Hindlimb muscle (tissue), 1 donor: Measurements from ENCODE around the gene EEPD1. TPM values are rescaled to one million over a fixed set of nuclear protein-coding genes. Genes with fewer than 3 reads are reported as not detected.

Experiments
- DNase-seq: peaks from one replicate; pipeline ENCODE4 v3.0.0-alpha.2; 2013
- polyA plus RNA-seq: library from polyadenylated mRNA; unstranded; fragments of 120-200 nt; gene quantifications from one replicate; pipeline ENCODE4 v1.2.1, GENCODE V29; 2013; ENCODE audit not compliant: insufficient read length

EEPD1 gene
- polyA plus RNA-seq, 1 donor: 14.7 TPM

- no peak for DNase-seq
Observed at GRCh38 chr7:36283181-36283580, 130.1 kb downstream of the EEPD1 start.

GRCh38 chr7:36283711-36284130 is 130.7 kb downstream of the EEPD1 start:
- no peak for DNase-seq

- no peak for DNase-seq
Observed at GRCh38 chr7:36284456-36285090, 131.5 kb downstream of the EEPD1 start.

GRCh38 chr7:36285276-36285675 is 132.2 kb downstream of the EEPD1 start:
- no peak for DNase-seq

GRCh38 chr7:36286226-36286625 is 133.2 kb downstream of the EEPD1 start:
- no peak for DNase-seq

- no peak for DNase-seq
Observed at GRCh38 chr7:36286688-36287087, 133.6 kb downstream of the EEPD1 start.

- no peak for DNase-seq
Observed at GRCh38 chr7:36287371-36288241, 134.6 kb downstream of the EEPD1 start.

GRCh38 chr7:36288501-36288900 is 135.4 kb downstream of the EEPD1 start:
- no peak for DNase-seq

- DNase-seq: no peak
Observed at GRCh38 chr7:36289833-36290661, 137.0 kb downstream of the EEPD1 start.

GRCh38 chr7:36291387-36292316 is 138.6 kb downstream of the EEPD1 start:
- DNase-seq: peak; percentile 94

GRCh38 chr7:36295090-36295489 is 142.0 kb downstream of the EEPD1 start:
- no peak for DNase-seq

- no peak for DNase-seq
Observed at GRCh38 chr7:36296284-36296683, 143.2 kb downstream of the EEPD1 start.

- DNase-seq: no peak
Observed at GRCh38 chr7:36297364-36298009, 144.4 kb downstream of the EEPD1 start.

GRCh38 chr7:36298106-36298505 is 145.1 kb downstream of the EEPD1 start:
- no peak for DNase-seq

GRCh38 chr7:36299223-36299774 is 146.2 kb downstream of the EEPD1 start:
- DNase-seq: no peak

GRCh38 chr7:36299823-36300341 is 146.8 kb downstream of the EEPD1 start:
- DNase-seq: no peak

GRCh38 chr7:36300696-36301350 is 147.8 kb downstream of the EEPD1 start:
- DNase-seq: no peak

GRCh38 chr7:36301914-36302771 is 149.1 kb downstream of the EEPD1 start:
- no peak for DNase-seq
